NCI-H2227 (cell line): ENCODE results near the gene PADI6.
A peak's percentile ranks its signal among the peaks of the same experiment; 100 is the strongest.

ENCODE experiments used
- DNase-seq: peaks from one replicate; lab custom pipeline; 2025; ENCODE audit not compliant: unreplicated experiment; lab: John Stamatoyannopoulos, UW

PADI6 gene

DNA sequence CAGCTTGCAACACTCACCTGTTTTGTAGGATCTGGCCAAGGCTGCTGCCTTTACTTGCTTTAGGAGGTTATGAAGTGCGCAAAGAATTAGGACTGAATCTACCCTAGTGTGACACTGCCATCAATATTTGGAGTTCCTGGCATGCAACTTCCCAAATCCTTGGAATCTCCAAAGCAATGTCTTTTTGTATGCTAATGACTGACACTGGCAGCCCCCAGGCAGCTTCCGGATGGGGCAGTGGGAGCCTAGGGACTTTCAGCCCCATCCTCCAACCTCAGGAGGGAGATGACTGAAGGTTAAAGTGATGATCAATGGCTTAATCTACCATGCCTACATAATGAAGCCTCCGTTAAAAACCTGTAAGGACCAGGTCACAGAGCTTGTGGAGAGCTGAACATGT, 62.0 kb downstream of the PADI6 start:
- DNase-seq = no peak

DNA sequence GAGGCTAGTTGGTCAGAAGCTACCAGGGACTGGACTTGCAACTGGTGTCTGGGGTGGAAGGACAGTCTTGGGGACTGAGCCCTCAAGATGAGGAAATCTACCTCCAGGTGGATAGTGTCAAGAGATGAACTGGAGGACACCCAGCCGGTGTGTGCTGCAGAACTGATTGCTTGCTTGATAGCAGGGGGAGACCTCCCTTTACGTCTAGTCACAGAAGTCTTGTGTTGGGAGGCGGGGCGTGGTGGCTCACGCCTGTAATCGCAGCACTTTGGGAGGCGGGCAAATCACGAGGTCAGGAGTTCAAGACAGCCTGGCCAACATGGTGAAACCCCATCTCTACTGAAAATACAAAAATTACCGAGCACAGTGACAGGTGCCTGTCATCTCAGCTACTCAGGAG, 62.6 kb downstream of the PADI6 start:
- no peak for DNase-seq

DNA sequence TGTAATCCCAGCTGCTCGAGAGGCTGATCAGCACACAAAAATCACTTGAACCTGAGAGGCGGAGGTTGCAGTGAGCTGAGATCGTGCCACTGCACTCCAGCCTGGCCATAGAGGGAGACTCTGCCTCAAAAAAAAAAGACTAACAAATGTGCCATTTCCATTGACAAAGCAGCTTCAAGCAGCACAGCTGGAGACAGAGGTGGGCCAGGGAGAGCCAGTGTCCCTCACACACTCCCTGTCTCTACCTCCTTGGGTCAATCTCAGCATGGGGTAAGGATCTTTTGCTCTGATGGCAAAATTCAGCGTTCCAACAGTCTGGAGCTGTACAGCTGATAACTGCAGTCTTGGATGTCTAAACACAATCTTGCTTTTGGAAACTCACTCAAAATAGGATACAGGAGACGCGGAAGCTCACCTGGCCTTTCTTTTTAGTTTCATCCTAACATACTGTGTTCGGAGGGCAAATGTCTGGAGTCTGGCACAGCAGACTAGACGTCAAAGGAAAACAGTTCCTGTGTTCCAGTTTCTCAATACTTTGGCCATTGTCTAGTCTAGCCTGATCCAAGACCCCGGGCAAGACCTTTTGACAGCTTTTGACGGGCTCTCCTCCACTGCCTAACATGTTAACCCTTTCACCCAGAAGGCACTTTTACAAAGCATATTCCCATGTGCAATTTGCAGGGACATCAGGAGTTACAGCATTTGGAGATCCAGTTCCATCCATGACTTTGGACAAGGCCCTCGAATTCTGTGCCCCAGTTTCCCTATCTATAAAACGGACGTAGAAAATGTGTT, 64.6 kb downstream of the PADI6 start:
- DNase-seq = no peak

DNA sequence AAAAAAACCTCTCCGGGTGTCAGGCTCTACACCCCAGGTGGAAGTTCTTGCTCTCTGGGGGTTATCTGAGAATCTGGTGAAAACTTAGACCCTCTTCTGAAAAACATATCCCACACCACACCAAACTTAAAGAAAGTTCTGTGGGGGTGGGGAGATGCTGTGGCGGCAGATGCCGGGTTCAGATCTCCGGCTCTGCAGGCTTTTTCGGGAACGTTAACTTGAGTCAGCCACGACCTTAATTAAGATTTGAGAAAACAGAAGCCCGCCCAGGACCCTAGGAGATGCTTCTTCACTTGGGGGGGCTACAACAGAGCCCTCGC, 65.2 kb downstream of the PADI6 start:
- no peak for DNase-seq

DNA sequence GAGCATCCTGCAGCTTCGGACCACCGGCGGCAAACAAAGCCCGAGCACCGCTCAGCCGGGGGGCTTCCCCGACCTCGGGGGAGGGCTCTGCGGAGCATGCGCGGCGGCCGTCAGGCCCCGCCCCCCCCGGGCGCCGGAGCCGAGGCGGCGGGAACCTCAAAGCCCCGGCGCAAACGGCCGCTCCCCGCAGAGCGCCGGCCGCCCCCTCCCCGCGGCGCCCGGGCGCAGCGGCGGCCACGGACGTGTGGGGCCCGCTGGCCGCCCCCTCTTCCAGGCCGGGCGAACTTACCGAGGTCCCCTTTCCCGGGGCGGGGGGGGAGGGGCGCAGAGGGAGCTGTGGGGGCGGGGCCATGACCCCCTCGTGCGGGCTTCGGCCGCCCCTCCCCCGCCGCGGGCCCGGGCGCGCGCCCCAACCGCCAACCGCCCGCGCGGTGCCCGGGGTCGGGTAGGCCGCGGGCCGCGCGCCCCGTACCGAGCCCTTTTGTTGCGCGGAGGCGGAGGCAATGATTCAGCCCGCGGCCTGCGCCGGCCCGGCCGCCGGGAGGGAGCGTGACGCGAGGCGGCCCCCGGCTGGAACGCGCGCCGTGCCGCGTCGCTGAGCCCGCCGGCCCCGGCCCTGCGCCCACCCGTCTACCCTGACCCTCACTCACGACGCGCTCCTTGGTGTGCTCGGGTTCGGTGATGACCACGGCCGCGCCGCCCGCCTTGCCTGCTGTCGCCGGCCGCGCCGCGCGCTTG, 65.8 kb downstream of the PADI6 start:
- peak; percentile 75 for DNase-seq

DNA sequence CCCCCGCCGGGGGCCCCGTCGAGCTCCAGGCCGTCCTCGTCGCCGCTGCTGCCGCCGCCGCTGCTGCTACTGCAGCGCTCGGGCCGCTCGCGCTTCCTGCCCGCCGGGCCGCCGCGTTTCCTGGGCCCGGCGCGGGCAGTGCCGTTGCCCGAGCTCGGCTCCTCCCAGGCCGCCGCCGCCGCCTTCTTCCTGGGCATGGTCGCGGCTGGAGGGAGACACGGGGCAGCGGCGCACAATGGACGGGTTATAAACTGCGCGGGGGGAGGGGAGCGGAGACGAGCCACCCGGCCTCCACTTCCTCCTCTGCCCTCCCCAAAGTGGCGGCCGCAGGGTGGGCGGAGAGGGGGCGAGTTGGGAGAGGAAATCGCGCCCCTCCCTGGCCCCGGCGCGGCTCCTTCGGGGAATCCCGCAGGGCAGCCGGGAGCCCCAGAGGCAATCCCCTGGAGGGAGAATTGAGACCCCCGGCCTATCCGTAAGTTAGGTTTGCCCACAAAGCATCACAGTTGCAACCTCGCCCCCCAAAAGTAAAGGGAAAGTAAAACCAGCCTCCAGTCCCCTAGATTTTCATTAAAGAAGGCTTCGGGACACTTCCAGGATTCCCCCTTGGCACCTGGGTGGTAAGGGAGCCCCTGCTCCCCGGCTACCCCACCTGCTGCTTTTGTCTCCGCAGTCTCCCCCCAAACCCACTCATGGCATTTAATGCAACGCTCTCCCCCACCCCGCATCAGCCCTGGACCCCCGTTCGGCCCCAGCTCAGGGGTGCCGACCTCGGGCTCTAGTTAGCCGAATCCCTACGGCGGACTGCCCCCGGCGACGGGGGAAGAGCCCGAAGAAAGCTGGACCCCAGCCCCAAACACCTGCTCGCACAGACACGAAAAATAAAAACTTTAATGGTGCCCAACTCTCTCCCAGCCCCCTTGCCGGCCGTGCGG, 66.6 kb downstream of the PADI6 start:
- DNase-seq = peak; percentile 76

DNA sequence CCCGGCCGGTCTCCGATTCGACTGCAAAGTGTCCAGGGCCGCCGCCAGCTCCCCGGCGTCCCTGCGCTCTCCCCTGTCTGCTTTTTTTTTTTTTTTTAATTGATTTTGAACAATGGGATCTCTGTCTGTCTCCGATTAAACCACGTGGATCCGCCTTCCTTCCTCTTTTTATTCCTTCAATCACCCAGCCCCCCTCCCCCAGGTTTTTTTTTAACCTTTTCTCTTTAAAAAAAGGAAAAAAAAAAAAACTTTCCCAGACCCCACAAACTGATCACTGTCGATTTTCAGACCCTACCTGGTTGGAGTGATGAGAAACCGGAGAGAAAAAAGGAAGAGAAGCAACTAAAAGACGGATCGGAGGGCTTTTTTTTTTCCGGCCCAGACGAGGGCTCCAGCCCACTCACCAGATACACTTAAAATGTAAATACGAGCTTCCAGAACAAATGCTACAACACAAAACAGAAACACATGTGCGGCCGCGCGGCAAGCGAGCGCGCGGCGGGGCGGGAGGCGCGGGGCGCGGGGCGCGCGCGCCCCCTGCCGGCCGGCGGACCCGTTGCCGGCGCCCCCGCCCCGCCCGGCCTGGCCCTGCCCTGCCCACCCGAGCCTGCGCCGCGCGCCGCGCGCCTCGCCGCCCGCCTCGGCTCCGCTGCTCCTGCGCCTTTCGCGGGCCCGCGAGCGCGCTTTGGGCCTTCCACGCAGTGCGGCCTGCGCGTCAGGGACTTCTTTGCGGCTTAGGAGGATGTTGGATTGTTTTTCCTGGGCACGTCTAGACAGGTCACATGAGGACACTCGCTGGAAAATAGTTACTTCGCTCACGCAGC, 67.5 kb downstream of the PADI6 start, which contains the start of gene RCC2:
RCC2 (minus strand) TSS at position 428 of the 824 bp plus-strand sequence. CDS start 1,163 bp downstream, outside the sequence.
- peak; percentile 88 for DNase-seq

DNA sequence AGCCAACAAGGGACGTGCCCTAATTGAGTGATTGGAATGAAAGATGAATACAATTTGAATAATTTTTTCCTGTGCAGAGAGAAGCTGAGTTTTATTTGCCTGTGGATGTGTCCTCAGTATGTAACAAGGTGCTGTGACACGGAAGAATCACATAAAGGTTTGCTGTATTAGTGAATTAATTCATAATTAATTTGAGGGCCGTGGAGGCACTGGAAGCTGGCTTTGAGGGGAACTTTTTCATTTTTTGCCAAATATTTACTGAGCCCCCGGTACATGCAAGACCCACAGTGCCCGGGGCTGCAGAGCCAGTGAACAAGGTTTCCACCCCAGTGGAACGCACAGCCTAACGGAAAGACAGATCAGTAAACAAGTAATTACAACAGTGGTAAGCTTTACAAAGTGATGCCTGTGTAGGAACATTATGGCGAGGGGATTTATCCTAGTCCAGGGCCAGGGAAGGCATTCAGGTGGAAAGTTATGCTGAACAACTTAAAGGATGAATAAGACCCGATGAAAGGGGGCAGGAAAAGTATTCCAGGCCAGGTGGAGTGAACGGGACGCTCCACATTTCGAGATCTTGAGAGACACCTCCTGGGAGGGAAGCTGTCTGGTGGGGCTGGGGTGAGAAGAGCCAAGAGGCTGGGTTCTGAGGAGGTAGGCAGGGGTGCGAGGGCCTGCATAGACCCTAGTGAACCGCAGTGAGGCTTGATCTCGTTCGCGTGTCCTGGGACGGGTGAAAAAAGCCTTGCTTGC, 68.3 kb downstream of the PADI6 start:
- DNase-seq = no peak

DNA sequence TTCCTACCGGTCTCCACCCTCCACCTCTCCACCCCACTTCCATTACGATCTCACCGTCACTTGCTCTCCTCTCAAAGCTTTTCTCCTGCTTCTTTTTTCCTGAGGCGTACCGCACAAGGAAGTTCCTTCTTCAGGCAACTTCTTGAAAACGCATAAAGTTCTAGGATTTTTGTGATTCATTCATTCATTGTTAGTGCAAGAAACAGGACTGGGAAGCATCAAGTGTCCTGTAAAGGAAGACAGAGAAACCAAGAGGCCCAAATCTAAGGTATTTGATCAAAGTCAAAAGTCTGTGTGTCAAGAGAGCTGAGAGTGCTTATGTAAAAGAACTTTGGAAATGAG, 68.8 kb downstream of the PADI6 start:
- no peak for DNase-seq

DNA sequence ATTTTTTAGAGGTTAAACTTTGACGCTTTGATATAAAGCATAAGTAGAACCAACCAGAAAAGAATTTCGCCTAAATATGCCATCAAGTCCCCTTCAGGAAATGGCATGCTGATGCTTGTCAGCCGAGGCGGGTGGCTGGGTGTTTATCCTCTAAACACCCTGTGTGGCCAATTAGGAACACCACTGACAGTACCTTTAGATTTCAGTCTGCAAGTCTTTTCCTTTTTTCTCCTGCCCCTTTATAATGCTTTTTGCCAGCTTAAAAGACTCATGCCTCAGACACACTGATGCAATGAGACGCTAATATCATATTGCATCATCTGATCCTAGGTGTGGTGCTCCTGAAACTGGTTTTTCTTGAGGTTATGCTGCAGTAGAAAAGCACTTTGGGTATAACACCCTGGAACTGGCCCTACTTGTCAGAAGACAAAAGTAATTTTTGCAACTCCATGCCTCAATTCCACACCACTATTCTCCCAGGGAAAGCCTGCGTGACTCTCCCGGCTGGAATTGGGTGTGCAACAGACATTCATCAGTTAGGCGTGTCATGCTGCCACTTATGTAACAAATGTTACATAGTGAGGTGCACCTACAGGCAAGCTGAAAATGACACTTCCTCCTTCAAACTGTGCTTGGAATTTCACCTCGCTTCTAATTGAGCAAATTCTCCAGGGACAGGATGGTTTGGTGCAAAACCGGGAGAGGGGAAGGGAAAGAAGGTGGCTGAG, 69.4 kb downstream of the PADI6 start:
- DNase-seq = no peak

DNA sequence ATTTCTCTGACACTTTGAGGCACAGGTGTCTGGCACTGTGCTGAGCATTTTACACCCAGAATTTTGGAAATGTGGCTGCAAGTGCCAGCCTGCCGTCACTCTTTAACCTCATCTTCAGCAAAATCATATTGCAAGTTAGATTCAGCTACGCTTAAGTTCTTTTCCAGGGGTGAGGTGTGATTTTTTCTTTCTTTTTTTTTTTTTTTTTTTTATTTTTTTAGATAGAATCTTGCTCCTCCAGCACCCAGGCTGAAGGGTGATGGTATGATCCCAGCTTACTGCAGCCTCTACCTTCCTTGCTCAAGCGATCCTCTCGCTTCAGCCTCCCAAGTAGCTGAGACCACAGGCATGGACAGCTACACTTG, 70.0 kb downstream of the PADI6 start:
- no peak for DNase-seq

DNA sequence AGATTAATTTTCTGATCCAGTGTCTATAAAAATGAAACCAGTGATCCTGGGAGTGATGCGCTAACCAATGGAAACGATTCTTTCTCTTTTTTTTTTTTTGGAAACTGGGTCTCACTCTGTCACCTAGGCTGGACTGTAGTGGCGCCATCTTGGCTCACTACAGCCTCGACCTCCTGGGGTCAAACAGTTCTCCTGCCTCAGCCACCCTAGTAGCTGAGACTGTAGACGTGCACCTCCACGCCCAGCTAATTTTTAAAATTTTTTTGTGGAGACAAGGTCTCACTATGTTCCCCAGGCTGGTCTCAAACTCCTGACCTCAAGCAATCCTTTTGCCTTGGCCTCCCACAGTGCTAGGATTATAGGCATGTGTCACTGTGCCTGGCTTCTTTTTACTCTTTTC, 70.8 kb downstream of the PADI6 start:
- DNase-seq = no peak

DNA sequence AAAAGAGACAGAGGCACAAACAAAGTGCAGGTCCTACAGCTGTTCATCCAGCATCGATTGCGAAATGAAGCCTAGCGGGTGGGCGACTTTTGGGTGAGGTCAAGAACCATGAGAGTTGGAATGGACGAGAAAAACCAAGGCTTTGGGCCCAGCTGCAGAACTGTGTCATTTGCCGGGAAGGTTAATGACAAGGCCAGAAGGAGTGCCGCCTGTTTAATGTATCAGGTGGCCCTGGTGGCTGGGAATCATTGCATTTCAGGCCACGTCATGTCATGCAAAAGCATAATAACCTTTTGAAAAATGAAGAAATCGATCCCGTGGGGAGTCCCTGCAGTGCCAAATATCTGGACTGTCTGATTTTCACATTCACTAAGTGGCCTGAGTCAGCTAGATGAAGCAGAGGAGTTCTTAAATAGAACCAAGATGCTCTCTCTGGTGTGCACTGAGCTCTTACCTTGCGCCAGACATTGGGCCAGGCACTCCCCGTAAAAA, 75.6 kb downstream of the PADI6 start:
- DNase-seq = peak; percentile 69
